ENCODE measurements around the gene KLHL33. TPM values are rescaled to one million over a fixed set of nuclear protein-coding genes. Genes with fewer than 3 reads are reported as not detected.
A peak's percentile ranks its signal among the peaks of the same experiment; 100 is the strongest.

The KLHL33 gene
- total RNA-seq, 2 donors from 2014 or later, result 0.04 to 0.09 TPM

DNA sequence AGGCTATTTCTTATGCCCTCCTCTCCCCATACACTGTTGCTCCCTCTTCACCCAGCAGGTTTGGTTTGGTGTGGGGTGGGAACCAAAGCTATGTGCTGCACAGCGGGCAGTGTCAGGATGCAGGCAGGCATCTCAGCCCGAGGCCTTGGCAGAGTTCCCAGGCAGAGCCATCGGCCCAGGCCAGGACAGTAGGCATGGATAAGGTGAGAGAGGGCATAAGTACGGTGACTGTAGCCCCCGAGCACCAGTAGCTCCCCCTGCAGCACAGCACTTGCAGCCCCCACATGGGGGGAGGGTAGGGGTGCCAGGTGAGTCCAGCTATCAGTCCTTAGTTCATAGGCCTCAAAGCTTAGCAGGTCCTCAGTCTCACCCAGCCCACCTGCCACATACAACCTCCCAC lies 7.2 kb downstream of the KLHL33 start:
- DNase-seq (ENCODE audit: low spot score in 2 of 2) (no peak), ATAC-seq (no peak)
- Mint-ChIP-seq H3K9me3 (no peaks in the 10 kb centered on the region), H3K27ac (peak overlapping the region in 1 of 2 donors; percentile 79), H3K36me3 (no peaks in the 10 kb centered on the region)

DNA sequence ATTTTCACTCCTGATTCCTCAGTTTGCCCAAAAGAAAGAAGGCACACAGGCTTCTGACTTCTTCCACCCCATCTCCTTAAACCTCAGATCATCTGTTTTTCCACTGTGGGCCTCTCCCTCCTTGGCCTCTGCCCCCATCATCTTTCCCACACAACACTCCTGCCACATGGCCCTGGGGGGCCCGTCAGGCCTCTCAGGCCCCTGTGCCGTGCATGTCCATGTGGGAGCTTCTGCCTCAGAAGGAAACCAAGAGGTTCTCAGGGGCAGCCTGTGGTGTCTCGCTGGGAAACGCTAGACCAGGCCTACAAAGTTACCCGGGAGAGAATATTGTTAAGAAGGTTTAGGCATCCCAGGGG lies 8.0 kb downstream of the KLHL33 start:
- Mint-ChIP-seq H3K36me3 (no peaks in the 10 kb centered on the region), H3K27ac (peak overlapping the region; percentile 69 to 79), H3K9me3 (no peaks in the 10 kb centered on the region)
- ATAC-seq, result no peak
- peak in 1 of 2 donors; percentile 58 for DNase-seq (ENCODE audit: low spot score in 2 of 2)

DNA sequence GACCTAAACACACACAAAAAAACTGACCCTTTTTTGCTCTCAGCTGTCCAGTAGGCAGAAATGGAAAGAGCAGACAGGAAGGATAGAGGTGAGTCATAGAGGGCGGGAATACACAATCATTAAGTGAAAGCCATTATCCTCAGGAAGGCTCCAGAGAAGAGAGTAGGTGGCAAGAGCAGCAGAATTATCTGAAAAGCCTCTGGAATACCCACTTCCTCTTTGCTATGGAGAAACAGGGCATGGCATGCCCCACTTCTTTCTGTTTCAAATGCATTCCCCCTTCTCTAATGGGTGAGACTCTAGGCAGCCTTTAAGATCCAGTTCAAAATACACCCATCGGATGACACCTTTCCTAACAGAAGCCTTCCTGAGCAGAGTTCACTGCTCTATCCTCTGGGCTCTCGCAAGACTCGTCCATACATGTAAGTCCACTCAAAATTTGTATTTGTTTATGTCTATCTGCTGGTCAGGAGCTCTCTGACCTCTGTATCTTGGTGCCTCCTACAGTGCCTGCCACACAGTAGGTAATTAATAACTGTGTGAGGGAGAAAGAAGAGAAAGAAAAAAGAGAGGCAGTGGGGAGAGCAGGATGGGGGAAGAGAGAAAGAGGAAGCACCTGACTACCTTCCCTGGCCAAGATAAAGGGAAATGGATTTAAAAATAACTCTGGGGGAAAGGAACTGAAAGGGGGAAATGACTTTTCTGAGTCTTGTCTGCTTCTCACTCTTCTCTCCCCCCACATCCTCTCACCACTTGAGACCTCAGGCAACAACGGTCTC lies 8.5 kb downstream of the KLHL33 start:
- Mint-ChIP-seq H3K36me3 (no peaks in the 10 kb centered on the region), H3K9me3 (no peaks in the 10 kb centered on the region), H3K27ac (peak overlapping the region; percentile 69 to 79)
- ATAC-seq, result peak; percentile 79 to 82
- DNase-seq (ENCODE audit: low spot score in 2 of 2), result no peak

DNA sequence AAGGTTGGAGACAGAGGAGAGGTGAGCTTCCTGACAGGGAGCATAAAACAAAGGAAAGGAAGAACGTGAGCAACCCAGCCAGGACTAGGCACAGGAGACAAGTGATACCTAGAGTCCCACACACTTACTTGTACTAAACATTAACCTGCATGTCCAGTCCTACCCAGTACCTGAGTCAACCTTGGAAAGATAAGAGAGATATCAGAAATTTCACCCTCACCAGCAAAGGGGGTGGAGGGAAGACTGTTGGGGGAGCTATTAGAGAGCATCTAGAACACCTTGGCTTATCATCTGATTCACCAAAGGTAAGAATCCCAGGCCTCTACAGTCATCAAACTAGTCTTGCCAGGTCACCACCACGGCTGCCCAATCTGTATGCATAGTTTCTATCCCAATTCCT lies 11.1 kb downstream of the KLHL33 start:
- ATAC-seq (no peak), DNase-seq (ENCODE audit: low spot score in 2 of 2) (no peak)
- H3K27ac Mint-ChIP-seq, result no peak overlapping the region
- H3K36me3 Mint-ChIP-seq, result no peaks in the 10 kb centered on the region
- H3K9me3 Mint-ChIP-seq, result no peaks in the 10 kb centered on the region

DNA sequence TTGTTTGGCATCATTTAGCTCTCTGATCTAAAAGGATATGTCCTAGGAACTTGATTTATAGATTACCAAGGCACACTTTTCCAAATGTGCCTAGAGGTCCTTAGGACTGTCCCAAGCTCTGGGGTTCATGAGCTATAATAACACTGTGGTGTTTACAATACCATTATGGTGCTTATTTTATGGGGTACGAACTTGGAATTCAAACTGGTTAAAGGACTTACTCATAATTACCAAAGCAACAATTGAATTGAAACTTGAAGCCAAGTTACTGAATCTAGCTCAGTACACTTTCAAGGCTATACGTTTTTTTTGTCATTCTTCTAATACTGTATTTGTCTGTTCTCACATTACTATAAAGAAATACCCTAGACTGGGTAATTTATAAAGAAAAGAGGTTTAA lies 13.1 kb downstream of the KLHL33 start:
- H3K27ac Mint-ChIP-seq, result no peak overlapping the region
- no peaks in the 10 kb centered on the region for H3K9me3 Mint-ChIP-seq
- H3K36me3 Mint-ChIP-seq, result no peaks in the 10 kb centered on the region
- no peak for ATAC-seq
- DNase-seq (ENCODE audit: low spot score in 2 of 2), result no peak

DNA sequence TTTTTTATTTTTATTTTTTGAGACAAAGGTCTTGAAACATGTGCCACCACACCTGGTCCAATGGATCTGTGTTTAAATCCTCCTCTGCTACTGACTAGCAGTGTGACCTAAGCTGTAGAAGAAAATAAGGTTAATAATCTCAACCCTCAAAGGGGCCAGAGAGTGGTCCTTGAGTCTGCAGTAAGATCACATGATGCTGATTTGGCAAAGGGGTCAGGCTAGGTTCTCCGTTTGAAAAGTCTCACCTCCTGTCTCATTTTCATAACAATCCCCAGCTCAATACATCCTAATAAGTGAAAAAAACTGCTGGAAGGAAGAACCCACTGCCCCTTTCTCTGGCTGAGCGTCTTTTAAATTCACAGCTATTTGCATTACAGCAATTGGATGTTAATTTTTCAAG lies 14.7 kb downstream of the KLHL33 start:
- no peak overlapping the region for H3K27ac Mint-ChIP-seq
- no peak for ATAC-seq
- H3K9me3 Mint-ChIP-seq, result no peaks in the 10 kb centered on the region
- DNase-seq (ENCODE audit: low spot score in 2 of 2), result no peak
- no peaks in the 10 kb centered on the region for H3K36me3 Mint-ChIP-seq

DNA sequence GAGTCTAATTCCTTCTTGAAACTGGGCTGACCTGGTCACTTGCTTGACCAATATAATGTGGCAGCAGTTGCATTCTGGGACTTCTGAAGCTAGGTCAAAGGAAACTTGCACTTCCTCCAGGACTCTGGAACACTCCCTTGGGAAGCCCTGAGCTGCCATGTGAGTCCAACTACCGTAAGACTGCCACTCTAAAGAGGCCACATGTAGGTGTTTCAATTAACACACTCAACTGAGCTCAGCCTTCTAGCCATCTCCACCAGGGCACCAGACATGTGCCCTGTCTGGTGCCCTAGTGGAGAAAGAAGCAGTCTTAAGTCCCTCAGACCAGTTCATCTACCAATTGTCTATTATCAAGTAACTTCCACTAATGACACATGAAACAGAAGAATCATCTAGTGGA lies 16.5 kb downstream of the KLHL33 start:
- no peaks in the 10 kb centered on the region for H3K36me3 Mint-ChIP-seq
- no peaks in the 10 kb centered on the region for H3K9me3 Mint-ChIP-seq
- DNase-seq (ENCODE audit: low spot score in 2 of 2) (no peak), ATAC-seq (no peak)
- H3K27ac Mint-ChIP-seq, result peak overlapping the region in 1 of 2 donors; percentile 59

DNA sequence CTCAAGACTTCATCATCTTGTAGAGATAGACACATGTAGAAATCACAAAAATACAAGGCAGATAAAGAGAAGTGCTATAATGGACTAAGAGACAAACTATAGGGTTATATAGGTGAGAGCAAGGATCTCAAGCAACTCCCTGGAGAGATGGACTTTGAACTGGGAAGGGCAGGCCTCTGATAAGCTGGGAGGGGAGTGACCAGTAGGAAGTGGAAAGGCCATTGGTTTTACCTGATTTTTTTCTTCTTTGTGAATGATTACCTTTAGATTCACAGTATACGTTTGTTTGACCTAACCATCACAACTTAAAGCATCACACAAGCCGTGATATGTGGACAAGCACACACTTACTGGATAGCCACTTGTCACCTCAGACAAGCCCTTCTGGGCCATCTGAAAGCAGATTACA lies 17.5 kb downstream of the KLHL33 start:
- no peak for DNase-seq (ENCODE audit: low spot score in 2 of 2)
- Mint-ChIP-seq H3K9me3 (no peaks in the 10 kb centered on the region), H3K27ac (no peak overlapping the region), H3K36me3 (peaks cover 0 to 4% of the 10 kb centered on the region in 2 donors)
- no peak for ATAC-seq

DNA sequence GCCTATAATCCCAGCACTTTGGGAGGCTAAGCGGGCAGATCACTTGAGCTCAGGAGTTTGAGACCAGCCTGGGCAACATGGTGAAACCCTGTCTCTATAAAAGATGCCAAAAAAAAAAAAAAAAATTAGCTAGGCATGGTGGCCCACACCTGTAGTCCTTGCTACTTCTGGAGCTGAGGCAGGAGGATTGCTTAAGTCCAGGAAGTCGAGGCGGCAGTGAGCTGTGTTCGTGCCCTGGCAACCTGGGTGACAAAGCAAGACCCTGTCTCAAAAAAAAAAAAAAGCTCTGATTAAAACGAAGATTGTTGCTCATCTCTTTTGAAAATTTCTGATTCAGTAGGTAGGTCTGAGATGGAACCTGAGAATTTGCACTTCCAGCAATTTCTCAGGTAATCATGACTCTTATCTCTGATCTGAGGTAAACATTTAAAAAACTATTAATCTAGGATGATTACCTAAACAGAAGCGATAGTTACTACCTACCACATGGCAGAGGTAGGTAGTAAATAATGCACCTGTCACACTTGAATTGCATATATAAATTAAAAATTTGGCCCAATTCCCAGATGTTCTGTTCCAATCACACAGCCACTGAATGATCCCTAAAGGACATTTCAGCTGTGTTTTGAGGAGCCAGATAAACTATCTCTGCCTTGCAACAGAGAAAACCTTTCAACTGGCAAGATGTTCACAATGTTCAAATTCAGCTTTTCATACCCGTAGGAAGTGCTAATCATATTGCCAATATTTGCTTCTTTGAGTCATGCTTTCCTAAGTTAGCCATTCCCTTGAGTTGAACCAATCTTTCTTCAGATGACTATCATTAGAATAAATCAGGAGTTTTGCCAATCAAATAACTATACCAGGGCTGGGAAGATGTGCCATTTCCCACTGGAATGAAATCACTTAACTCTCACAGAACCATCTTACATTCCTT lies 18.4 kb downstream of the KLHL33 start:
- DNase-seq (ENCODE audit: low spot score in 2 of 2) (no peak), ATAC-seq (no peak)
- H3K9me3 Mint-ChIP-seq, result no peaks in the 10 kb centered on the region
- H3K27ac Mint-ChIP-seq, result no peak overlapping the region
- H3K36me3 Mint-ChIP-seq, result peaks cover 0 to 13% of the 10 kb centered on the region in 2 donors

DNA sequence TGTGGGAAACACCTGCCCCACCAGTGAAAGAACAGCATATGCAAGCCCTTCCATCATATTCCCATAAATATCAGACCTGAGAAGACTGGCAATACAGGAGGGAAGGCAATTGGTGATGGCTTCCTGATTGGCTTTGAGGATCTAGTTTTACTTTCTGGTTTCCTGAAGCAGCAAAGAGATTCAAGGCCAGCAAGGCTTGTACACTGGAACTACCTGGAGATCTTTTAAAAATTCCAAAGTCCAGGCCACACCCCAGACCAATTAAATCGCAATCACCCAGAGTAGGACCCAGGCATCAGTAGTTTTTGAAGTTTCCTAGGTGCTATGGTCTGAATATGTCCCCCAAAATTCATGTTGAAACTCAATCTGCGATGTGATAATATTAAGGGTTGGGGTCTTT lies 19.7 kb downstream of the KLHL33 start:
- H3K9me3 Mint-ChIP-seq, result no peaks in the 10 kb centered on the region
- peak overlapping the region in 1 of 2 donors; percentile 60 for H3K27ac Mint-ChIP-seq

DNA sequence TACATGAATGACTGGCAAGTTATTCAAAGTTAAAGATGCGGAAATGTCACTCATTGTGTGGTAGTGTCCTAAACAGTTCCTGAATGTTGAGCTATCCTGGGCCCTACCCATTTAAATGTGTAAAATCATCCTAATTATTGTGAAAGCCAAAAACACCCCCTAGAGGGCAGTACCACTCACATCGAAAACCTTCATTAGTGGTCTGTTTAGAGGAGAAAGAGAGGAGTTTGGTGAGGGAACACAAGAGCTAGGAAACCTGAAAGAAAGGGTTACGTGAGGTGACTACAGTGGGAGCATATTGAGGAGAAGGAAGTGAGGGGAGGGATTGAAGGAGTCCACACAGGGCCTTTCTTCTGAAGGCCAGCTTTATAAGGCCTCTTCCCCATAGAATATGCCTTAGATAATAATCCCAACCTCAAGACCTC lies 20.2 kb downstream of the KLHL33 start:
- H3K36me3 Mint-ChIP-seq, result peaks cover 0 to 13% of the 10 kb centered on the region in 2 donors
- H3K27ac Mint-ChIP-seq, result peak overlapping the region in 1 of 2 donors; percentile 60
- ATAC-seq (peak; percentile 19 to 39), DNase-seq (ENCODE audit: low spot score in 2 of 2) (peak in 1 of 2 donors; percentile 29)
- no peaks in the 10 kb centered on the region for H3K9me3 Mint-ChIP-seq

More for the DNA sequence above, 19.7 kb downstream of the KLHL33 start:
- peaks cover 0 to 13% of the 10 kb centered on the region in 2 donors for H3K36me3 Mint-ChIP-seq
- no peak for ATAC-seq
- DNase-seq (ENCODE audit: low spot score in 2 of 2), result no peak

DNA sequence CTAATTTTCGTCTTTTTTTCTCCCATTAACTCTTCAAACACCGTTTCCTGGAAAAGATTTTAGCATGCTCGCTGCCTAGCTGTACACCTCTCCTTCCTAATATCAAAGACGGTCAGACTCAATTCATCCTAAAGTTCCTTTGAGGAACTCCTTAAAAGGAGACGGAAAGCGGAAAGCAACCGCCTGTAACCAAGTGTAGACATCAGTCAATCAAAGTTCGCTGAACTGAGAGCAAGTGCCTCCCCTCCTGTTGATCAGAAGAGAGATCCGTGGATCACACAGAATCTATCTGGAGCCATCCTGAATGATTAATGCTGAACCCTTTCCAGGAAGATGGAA lies 22.3 kb downstream of the KLHL33 start:
- Mint-ChIP-seq H3K9me3 (no peaks in the 10 kb centered on the region), H3K27ac (peak overlapping the region; percentile 97), H3K36me3 (peaks cover 0 to 13% of the 10 kb centered on the region in 2 donors)
- no peak for DNase-seq (ENCODE audit: low spot score in 2 of 2)
- ATAC-seq, result peak; percentile 44 to 68

DNA sequence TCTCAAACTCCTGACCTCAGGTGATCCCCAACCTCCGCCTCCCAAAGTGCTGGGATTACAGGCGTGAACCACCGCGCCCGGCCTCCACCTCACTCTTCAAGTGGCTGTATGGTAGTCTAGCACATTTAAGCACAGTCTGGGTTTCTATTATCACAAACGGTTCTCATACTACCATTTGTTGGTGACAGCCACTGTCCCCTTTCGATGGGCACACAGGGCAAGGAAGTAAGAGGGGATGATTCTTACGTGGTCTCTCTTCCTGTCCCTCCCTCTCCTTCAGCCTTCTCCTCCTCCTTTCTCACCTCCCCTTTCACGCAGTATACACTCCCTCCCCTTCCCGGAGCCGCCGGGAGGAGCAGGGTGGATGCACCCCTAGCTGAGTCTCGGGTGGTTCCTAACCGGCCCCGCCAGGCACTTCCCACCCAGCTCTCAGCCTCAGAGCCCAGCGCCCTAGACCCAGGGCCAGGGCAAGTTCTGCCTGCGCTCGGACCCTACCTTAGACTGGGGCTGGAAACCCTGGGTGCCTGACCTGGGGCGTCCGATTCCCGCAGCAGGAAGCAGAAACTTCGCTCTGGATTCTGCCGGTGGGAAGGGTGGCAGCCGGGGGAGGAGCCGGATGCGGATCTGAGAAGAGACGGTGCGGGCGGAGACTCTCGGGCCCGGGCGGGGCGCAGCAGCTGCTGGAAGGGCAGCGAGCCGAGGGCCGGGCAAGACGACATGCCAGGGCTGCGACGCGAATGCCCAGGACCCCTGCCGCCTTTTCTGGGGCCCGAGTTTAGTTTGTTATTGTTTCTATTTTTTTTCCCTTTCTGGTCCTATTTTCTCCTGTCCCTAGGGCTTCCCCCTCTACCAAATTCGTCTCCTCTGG lies 22.9 kb downstream of the KLHL33 start, which contains the start of gene TEP1:
TSS of gene TEP1 (minus strand) at position 626 of the 868 bp plus-strand sequence. CDS start 5,062 bp downstream, outside the sequence.
- ATAC-seq (peak; percentile 85 to 86), DNase-seq (ENCODE audit: low spot score in 2 of 2) (peak; percentile 71 to 79)
- Mint-ChIP-seq H3K36me3 (peaks cover 0 to 16% of the 10 kb centered on the region in 2 donors), H3K27ac (peak within 1 kb of the TSS; percentile 97), H3K9me3 (no peaks in the 10 kb centered on the region)

DNA sequence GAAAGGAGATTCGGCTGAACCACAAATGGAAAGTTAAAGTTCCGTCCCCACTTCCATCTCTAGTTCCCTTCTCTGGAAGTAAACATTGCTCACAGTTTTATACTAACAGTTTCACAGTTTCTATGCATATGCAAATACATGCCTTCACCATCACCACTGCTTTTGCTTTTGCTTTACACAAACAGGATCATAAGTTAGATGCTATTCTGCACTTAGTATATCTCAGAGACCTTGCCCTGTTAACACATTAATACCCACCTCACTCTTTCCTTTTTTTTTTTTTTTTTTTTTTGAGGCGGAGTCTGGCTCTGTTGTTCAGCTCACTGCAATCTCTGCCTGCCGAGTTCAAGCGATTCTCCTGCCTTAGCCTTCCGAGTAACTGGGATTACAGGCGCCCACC lies 23.6 kb downstream of the KLHL33 start:
- peak overlapping the region; percentile 97 for H3K27ac Mint-ChIP-seq

DNA sequence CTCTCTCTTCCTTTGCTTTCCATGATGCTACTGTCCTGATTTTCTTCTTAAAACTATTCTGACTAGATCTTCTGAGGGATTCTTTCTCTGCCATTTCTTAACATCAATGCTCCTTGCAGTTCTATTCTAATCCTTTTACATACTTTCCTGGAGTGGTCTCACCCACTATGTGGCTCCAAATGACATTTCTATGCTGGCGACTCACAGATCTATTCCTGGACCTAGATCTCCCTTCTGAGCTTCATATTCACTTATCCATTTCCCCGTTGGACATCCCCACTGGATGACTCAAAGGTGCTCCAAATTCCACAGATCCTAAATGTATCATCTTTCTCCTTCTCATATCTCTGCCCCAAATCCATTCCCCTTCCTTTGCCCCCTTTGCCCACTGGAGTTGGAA lies 26.7 kb downstream of the KLHL33 start:
- ATAC-seq (no peak), DNase-seq (ENCODE audit: low spot score in 2 of 2) (no peak)
- peaks cover 22 to 29% of the 10 kb centered on the region in 2 donors for H3K36me3 Mint-ChIP-seq
- H3K9me3 Mint-ChIP-seq, result no peaks in the 10 kb centered on the region
- peak overlapping the region in 1 of 2 donors; percentile 2 for H3K27ac Mint-ChIP-seq

More for the DNA sequence above, 23.6 kb downstream of the KLHL33 start:
- Mint-ChIP-seq H3K36me3 (peaks cover 0 to 20% of the 10 kb centered on the region in 2 donors), H3K9me3 (no peaks in the 10 kb centered on the region)
- ATAC-seq (peak; percentile 2 to 36), DNase-seq (ENCODE audit: low spot score in 2 of 2) (no peak)

DNA sequence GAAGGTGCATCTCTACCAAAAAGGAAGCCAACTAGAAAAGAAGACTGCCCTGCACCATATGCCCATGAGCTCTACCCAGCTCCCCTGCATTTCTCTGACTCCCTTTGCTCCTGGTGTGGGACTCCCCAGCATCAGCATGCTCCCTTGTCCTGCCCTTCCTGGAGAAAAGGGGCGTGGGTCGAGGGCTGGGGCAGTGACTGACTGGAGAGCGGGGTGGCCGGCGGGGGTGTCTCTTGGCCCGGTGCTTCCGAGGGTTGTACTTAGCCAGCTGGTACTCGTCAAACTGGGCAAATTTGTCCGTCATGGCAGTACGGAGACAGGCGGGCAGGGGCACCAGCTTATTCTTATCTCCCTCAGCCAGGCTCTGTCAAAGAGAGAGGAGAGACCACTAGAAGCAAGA lies 32.4 kb downstream of the KLHL33 start:
- H3K36me3 Mint-ChIP-seq, result peaks cover 38 to 54% of the 10 kb centered on the region in 2 donors
- ATAC-seq (no peak), DNase-seq (ENCODE audit: low spot score in 2 of 2) (no peak)
- H3K9me3 Mint-ChIP-seq, result no peaks in the 10 kb centered on the region
- peak overlapping the region in 1 of 2 donors; percentile 65 for H3K27ac Mint-ChIP-seq

Measured in activated naive CD4-positive, alpha-beta T cell treated with anti-CD3 and anti-CD28 coated beads, Interleukin-2, amount 50 U/mL, for 72 hours (primary cell).